Measurements from ENCODE around the gene EMX1.

The EMX1 gene

DNA sequence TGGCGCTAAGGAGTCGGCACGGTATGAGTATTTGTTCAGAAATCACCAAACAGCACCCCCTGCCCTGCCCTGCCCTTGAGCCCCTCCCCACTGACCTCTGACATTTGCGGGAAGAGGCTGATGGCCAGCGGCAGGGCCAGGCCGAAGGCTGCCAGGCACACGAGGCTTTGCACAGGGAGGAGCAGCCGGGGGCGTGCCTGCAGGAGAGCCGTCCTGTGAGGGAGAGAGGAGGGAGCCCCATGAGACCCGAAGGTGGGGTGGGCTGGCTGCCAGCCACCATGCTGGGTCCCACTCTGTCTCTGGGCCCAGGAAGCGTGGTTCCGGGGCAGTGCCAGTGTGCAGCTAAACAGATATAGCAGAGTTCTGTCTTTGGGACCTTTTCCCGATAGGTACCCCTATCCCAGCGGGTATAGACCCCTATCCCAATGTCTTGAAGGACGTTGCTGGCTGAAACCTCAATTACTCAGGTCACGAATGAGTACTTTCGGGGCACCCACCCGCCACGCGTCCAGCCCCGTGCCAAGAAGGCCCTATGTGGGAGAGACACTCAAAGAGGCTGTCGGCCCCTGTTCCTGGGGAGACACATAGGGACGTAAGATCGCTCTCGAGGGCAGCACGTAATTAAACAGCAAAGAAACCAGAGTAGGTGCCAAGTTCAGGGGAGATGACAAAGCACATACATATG is 43.9 kb downstream of the EMX1 start:
- TF ChIP-seq, protein P1, sequence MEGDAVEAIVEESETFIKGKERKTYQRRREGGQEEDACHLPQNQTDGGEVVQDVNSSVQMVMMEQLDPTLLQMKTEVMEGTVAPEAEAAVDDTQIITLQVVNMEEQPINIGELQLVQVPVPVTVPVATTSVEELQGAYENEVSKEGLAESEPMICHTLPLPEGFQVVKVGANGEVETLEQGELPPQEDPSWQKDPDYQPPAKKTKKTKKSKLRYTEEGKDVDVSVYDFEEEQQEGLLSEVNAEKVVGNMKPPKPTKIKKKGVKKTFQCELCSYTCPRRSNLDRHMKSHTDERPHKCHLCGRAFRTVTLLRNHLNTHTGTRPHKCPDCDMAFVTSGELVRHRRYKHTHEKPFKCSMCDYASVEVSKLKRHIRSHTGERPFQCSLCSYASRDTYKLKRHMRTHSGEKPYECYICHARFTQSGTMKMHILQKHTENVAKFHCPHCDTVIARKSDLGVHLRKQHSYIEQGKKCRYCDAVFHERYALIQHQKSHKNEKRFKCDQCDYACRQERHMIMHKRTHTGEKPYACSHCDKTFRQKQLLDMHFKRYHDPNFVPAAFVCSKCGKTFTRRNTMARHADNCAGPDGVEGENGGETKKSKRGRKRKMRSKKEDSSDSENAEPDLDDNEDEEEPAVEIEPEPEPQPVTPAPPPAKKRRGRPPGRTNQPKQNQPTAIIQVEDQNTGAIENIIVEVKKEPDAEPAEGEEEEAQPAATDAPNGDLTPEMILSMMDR (IDR thresholded peaks at IDR 0.05): no peak

DNA sequence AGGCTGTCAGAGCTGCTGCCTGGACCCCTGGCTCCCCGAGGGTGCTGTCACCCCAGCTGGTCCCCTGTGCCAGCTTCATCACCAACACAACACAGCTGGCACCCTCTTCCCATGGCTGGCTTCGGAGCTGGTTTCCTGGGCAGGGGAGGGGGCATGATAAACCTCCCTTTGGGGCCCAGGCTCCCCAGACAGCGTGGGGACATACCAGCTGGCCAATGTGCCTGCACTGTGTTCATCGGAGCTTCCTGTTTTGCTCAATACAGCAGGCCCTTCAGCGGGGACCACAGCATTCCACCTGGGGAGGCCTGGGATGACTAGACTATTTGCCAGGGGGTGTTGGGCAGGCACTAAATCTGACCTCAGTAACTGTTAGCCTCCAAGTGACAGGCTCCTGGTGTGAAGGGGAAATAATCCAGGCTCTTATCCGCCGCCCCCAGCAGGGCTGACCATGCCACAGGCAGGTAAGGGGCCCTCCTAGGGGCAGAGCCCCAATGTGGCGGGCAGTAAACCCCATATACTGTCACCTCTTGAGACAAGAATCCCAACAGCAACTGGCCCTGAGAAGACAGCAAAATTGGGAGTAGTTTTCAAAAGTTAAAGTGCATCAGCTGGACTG is 44.6 kb downstream of the EMX1 start:
- TF ChIP-seq, protein P1 (IDR thresholded peaks at IDR 0.05): no peak

DNA sequence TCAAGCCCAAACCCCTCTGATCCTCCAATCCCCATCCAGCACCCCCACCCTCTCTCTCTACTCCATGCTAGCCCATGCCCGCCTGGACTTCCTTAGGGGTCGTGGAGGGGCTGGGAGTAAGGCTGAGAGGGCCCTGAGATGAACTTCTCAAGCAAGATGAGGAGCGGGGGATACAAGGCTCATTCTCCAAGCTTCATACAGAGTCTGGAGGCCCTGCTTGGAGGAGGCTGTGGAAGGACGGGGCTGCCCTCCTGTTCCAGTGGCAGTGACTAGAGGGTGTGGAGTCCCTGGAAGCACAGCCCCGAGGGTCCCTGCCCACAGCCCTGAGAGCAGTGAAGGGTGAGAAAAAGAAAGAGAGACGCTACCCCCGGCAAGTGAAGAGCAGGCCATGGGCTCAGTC is 45.6 kb downstream of the EMX1 start:
- TF ChIP-seq, protein P1 (IDR thresholded peaks at IDR 0.05): no peak

DNA sequence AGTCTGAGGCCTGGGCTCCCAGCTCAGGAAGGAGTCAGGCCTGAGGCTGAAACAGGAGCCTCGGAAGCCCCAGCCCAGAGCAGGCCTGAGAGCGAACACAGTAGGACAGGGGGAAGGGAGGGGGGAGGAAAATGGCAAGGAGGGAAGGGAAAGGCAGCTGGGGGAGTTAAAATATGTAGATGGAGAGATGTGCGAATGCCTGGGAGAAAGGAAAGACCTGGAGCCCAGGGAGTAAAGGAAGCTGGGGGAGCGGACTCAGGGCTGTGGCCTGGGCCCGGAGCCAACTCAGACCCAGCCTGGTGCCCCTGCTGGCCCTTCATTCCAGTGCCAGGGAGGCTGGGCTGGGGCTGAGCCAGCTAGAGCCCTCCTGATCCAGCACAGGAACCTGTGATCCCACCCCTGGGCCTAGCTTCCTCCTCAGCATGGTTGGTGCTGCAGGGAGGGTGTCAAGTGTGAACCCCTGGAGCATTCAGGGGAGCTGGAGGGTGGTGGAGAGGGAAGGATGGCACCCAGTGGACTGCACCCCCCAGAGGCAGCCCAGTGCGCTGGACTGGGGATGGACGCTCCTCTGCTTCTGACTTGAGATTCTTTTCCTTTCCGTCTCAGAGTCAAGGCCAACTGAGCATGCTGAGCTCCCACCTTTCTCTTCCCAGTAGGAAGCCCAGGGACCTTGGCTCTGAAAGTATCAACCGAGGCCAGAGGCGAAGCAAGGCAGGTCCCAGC is 46.3 kb downstream of the EMX1 start:
- TF ChIP-seq, protein P1 (IDR thresholded peaks at IDR 0.05): no peak

DNA sequence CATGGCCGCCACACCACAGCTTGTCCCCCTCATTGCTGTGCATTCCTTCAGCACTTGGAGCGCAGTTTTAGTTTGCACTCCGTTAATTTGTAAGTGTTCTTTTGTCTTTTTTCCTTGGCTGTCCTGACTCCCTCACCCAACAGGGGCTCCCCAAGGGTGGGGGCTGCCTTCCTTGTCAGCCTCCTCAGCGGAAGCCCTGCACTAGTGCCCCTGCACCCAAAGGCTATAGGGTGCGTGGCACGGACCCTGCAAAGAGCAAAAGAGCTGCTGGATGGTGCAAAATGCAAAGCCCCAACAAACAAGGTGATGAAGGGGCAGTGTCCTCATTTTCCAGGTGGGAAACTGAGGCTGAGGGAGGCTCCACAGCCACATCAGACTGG is 46.8 kb downstream of the EMX1 start:
- TF ChIP-seq, protein P1 (IDR thresholded peaks at IDR 0.05): no peak

DNA sequence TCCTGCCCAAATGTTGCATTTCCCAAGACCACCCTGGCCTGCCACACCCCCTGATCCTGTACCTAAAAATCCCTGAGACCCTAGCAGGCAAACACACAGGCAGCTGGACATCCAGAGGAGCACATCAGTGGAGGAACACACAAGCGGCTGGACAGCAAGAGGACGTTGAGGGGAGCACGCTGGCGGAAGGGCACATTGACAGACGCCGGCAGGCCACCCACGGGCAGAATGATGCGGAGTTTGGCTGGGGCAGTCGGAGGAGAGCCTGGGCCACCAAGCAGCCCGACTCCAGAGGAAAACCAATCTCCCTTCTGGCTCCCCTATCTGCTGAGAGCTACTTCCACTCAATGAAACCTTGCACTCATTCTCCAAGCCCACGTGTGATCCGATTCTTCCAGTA is 47.7 kb downstream of the EMX1 start:
- TF ChIP-seq, protein P1 (IDR thresholded peaks at IDR 0.05): no peak

DNA sequence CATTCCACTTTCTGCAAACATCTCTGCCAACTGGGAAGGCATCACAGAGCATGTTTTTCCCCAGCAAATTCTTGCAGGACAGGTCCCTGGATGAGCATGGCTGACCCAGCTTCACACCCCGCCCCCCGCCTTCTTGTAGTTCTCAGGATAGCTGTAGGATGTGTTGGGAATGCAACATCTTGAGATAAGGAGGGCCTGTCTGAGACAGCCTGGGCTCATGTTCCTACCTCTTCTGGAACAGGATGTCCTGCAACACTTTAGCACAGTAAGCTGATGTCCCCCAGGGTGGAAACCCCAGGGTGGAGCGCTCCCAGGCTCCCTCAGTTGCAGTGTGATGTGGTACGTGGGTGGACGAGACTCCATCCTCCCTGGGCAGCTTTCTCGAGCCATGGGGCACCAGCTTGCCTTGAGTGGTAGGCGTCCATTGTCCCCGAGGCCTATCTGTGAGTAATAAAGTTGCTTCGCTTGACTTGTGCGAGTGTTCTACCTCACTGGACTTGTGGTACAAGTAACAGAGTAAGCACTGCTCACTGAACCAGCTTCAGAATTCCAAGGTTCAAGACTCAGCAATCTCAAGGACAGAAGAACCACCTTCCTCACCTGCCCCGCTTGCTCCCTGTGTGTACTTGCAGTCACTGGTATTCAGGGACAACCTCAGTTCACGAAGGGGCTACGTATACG is 48.6 kb downstream of the EMX1 start:
- TF ChIP-seq, protein P1 (IDR thresholded peaks at IDR 0.05): no peak
